NCI-H2107 treated with DMSO at 0.1 percent for 48 hours (cell line): ENCODE results near the gene OTULIN.

Experiments
- DNase-seq: peaks from one replicate; lab custom pipeline; 2025; ENCODE audit not compliant: unreplicated experiment; lab: John Stamatoyannopoulos, UW

Gene OTULIN

DNA sequence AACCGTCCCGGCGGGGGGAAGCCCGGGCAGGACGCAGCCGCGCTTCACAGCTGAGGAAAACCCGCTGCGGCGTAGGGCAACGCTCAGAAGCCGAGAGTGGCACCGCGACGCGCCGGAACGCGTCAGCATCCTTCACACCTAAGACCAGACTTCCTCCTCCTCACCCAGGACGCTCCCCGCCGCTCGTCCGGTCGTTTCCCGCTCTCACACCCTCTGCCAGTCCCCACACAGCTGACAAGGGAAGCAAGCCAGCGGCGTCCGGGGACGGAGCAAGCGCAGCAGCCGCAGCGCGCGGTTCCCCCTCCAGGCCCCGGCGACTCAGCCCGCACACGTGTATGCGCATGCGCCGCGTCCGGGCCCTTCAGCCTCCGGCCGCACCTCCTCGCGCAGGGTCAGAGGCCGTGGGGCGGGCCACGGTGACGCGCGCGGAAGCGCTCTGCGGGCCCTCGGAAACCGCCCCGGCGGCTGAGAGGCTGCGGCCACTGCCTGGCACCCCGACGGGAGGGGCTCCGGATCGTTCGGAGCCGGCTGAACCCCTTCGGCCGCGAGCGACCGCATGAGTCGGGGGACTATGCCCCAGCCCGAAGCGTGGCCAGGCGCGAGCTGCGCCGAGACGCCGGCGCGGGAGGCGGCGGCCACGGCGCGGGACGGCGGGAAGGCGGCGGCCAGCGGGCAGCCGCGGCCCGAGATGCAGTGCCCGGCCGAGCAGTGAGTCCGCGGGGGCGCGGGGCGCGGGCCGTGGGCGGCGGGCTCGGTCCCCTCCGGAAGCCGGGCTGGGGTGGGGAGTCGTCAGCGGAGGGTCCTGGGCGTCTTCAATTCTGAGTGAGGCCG lies at the start of gene OTULIN:
OTULIN (plus strand) TSS at position 449 of the 831 bp plus-strand sequence; CDS start at position 557, 108 bp downstream.
- peak; percentile 66 for DNase-seq

DNA sequence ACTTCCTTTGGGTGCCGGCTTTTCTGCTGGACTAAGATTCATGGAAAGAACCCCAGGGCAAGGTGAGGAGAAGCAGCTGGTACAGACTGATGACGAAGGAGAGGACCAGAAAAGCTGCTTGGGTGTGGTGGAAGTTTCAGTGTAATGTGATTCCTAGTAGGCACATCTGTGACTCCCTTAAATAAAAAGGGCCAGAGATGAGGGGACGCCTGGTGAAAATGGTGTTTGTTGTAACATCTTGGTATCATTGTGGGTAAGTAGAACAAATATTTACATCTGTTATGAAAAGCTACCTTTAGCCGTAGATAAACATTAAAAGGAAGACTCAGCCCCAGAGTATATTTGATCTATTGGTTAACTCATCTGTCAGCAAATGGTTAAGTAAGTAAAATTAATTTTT lies 49.2 kb upstream of the OTULIN start:
- DNase-seq, result no peak

DNA sequence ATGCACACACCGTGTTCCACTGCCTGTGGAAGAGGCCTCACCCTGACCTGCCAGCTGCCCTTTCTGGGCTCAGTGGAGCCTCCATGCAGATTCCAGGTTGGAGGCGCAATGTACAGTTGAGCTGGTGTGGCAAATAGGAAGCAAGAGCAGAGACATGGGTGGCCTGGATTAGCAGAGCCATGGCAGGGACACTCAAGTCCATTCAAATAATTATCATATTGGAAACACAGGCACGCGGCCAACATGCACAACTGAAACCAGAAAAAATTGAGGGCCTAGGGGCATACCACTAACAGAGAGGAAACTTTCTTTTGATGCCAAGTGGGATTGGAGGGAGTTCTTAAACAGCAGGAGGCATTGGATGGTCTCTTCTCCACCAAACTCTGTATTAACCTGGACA lies 47.1 kb upstream of the OTULIN start:
- DNase-seq, result no peak

GRCh38 chr5:14627270-14627669 lies 37.2 kb upstream of the OTULIN start:
- no peak for DNase-seq

DNA sequence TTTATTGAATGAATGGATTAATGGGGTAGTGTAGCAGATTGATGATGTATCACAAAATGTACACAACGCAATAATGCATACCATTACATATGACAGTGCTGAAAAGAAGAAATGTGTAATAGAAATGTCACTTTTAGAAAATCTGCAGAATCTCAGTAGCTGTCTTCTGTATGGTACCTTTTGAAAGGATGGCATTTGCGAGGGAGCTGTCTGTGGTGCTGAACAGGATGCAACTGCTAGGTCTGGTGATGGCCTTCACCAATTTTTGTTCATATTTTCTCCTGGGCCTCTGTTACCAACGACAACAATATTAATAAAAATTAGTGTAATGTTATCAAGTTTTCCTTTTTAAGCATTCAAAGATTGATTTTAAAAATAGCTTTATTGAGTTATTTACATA lies 36.2 kb upstream of the OTULIN start:
- DNase-seq, result no peak

DNA sequence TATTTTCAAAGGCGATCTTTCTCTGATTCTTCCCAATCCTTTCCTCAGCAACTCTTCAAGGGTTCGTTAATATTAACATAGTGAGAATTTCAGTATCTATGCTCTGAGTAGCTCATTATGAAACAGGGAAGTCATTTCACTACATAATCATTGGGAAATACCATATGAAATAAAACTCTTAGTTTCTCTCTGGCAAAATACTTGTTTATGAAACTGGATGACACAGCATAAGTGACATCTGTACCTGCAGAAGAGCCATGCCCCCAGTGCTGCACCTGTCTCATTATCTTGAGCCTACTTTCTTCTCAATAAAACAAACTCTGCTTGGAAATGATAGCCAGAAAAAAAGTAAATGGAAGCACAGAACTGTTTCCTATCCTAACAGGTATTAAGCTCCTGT lies 33.8 kb upstream of the OTULIN start:
- no peak for DNase-seq

DNA sequence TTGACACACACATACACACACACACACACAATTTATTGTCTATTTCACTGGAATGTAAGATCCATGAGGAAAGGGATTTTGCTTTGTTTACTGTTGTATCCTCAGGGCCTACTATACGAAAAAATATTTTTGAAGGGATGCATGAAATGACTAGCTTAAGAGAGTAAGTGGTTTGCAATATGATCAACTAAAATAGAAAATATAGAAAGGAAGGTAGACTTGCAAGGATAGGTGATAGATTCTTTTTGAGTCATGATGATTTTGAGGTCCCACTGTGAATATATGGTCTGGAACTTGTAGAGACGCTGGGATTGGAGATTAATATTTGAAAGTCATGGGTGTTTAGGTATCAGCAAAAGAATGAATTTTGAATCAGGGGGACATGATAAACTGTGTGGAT lies 28.9 kb upstream of the OTULIN start:
- DNase-seq, result no peak

GRCh38 chr5:14640765-14641164 lies 23.8 kb upstream of the OTULIN start:
- no peak for DNase-seq

DNA sequence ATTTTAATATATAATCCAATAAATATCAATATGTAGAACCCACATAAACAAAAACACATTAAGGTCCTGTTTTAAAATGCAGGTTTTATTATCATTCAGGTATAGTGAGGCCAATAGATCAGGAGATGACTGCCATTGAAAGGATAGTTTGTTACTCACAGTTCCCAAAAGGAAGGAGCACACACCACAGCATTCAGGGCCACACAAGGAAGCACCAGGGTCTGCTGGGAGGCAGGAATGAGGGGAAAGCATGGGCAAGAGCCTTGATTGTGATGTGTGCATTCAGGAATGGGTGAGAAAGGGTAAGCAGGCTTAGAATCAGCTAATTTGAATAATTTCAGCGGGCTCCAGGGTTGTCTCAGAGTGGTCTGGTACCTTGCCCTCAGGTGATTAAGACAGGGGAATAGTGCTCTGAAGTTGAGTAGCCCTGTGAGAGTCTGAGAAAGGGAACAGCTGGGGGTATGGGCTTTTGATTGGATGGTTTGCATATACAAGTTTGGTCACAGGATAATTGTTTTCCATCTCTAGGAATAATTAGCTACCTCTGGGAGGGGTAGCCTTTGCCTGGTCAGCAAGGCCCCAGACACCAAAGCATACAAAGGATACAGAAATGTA lies 19.8 kb upstream of the OTULIN start:
- DNase-seq, result no peak

DNA sequence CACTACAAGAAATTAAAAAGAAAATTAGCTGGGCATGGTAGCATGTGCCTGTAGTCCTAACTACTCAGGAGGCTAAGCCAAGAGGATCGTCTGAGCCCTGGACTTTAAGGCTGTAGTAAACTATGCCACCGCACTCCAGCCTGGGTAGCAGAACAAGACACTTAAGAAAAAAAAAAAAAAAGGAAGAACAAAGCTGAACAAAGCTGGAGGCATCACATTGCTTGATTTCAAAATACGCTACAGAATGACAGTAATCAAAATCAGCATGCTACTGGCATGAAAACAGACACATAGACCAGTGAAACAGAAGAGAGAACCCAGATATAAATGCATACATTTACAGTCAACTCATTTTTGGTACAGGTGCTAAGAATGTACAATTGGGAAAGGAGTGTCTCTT lies 14.5 kb upstream of the OTULIN start:
- DNase-seq, result no peak

- peak; percentile 13 for DNase-seq
These were observed 9.3 kb upstream of the OTULIN start for GRCh38 chr5:14655146-14655741.

DNA sequence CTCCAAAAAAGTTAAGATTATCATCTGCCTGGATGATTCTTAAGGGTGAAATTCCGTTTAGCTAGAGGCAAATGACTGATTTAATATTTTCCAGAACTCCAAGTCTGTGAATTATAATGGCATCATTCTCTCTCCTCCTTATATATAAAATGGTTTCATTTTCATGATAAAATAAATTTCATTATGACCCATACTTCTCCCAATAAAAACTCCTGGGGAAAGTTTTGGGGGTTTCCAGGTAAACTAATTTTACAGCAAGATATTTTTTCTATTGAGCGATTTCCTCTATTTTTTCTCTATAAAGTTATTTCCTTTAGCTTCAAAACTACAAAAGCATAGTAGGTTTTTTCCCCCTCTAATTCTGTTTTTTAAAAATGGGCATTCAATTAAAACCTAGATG lies 7.6 kb upstream of the OTULIN start:
- no peak for DNase-seq

DNA sequence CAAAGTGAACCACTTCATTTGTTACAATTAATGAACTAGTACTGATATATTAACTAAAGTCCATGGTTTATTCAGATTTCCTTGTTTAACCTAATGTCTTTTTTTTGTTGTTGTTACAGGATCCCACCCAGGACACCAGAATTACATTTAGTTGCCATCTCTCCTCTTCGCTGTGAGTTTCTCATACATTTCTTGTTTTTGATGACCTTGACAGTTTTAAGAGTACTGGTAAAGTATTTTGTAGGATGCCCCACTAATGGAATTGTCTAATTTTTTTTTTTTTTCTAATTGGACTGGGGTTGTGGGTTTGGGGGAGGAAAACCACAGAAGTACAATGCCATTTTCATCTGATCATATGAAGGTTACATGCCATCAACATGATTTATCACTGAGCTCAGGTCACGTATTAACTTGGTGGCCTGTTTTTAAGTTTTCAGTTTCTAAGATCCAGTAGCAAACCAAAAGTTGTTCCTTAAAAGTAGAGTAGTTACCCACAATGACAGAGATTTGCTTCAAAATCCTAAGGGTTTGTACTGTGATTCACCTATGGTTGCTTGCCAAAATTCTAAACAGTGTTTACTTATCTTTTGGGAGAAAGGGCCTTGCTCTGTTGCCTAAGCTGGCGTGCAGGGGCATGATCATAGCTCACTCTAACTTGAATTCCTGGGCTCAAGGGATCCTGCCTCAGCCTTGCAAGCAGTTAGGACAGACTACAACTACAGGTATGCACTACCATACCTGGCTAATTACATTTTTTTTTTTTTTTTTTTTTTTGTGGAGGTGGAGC lies 4.5 kb upstream of the OTULIN start:
- no peak for DNase-seq

DNA sequence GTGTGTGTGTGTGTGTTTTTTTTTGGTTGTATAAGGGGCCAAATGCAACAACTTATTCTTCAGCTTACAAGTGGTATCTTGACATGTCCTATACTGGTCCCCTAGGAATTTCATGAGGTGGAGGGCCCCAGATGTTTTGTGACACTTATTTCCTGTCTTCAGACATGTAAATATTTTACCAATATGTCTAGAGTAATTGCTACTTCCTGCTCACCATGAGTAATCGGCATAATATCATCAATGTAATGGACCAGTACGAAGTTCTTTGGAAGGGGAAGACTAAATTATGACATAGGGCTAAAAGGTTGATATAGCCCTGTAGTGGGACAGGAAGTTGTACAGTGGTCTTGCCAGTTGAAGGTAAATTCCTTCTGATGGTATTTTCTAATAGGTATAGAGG lies 3.7 kb upstream of the OTULIN start:
- DNase-seq, result no peak

DNA sequence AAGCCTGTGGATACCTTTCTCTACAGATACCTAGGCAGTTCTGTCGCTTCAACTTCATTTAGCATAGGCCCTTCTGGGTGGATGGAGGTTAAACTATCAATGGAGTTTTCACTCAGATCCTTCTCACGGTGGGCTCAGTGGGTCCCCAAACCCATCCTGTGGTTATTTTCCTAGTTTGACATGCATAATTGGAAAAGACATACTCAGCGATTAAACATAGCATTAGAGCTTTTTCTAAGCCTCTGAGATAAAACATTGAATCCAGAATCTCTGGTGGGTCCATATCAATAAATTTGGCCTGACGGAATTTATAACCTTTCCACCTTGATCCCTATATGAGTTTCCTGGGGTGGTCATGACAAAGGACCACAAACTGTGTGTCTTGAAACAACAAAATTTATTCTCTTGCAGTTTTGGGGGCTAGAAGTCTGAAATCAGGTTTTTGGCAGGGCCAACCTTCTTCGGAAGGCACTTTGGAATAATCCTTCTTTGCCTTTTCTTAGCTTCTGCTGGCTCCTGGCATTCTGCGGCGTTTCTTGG lies 1.7 kb upstream of the OTULIN start:
- DNase-seq, result no peak

DNA sequence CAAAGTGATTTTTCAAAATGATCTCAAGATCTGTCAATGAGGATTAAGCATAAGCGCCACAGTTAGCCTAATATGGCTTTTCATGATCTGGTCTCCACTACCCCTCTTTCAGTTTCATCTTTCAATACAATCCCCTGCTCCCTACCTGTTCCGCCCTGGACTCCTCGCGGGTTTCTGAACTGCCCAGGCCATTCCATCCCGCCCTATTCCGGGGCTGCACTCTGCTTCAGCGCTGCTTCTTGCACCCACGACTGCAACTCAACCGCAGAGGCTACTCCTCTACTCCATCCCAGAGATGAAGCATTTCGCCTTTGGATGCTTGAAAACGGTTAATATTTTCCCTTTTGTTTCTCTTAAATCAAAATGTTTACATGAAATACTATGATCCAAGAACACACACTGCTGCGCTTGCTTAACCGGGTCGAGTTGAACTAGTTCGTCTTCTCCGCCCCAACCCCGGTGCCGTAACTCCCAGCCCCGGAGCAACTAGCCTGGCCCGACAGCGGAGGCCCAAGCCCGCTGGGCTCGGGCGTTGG lies 716 bp upstream of the OTULIN start:
- DNase-seq, result peak; percentile 46

DNA sequence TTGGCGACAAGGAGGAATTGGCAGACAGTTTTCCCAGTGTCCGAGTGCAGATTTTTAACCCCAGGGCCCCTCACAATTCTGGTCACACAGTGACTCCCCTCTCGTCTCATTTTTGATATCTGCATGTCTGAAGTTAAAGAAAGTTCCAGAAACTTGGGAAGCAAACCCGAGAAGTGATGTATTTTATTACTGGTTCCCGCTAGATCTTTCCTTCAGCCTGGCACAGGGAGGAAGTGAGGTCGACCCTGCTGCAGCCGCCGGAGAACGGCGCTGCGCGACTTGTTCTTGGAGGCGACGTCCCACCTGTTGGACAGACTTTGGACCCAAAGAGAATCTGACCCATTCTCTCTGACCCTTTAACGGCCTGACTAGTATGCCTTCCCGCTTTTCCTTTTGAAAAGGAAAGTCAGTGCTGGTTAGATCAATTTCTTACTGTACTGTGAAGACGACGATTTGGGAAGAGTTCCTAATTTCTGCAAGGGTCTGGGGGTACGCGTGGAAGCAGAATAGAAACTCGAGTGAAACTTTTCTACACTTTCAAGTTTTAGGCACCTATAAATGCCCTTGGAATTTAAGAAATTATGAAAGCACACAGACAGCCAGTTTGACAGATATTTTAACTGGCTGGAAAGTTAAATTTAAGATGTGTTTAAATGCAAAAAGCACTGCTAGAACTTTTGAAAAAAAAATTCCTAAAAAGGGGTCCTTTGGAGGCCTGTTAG lies 744 bp downstream of the OTULIN start:
- DNase-seq, result peak; percentile 29

GRCh38 chr5:14665949-14666348 lies 1.4 kb downstream of the OTULIN start:
- peak; percentile 21 for DNase-seq

GRCh38 chr5:14666357-14666756 lies 1.8 kb downstream of the OTULIN start:
- DNase-seq, result no peak

- DNase-seq, result no peak
These were observed 2.8 kb downstream of the OTULIN start for GRCh38 chr5:14667290-14667689.
